GM03348 (cell line): ENCODE results near the gene CAPG.
A peak's percentile ranks its signal among the peaks of the same experiment; 100 is the strongest.
"Not testable (repeated sequence)": the region's sequence is repeated elsewhere in the genome, so short reads cannot be mapped to it uniquely, and the experiment has no call there.

Experiments used
- DNase-seq: peaks from one replicate; pipeline ENCODE4 v3.0.0; 2012; ENCODE audit warnings: low spot score

CAPG gene

DNA sequence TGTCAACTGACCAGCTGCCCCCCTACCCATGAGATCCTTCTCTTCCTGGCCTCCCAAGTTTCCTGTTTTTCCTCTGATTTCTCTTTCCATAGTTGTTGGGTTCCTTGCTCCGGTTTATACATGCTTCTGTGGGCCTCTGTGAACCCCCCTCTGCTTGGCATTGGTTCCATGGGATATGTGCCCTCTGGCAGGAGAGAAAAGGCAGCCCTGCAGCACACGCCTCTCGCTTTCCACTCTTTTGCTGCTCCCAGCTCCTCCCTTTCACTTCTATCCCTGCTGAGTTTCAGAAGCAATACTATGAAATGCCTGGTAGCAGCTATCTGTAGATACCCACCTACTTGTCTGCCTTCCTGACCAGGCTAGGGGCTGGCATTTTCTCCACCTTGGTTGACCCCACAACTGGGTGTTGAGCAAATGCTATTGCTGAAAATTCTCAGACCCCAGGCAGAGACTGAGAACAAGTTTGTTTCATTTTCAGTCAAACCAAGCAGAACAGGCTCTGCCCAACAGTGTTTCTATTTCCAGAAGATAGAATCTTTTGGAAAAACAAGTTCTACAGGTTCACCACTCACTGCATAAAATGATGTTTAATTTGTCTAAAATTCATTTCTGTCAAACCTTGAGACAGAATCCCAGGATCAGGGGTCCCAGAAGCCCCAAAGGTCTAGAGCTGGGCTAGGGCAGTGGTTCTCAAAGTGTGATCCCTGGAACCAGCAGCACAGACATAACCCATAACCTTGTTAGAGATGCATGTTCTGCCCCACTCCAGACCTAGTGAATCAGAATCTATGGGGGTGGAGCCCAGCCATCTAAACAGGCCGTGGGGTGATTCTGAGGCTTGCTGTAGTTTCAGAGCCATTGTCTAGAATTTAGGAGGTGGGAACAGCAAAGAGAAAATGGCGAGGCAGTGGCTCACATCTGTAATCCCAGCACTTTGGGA, 13.4 kb downstream of the CAPG start:
- DNase-seq: no peak

DNA sequence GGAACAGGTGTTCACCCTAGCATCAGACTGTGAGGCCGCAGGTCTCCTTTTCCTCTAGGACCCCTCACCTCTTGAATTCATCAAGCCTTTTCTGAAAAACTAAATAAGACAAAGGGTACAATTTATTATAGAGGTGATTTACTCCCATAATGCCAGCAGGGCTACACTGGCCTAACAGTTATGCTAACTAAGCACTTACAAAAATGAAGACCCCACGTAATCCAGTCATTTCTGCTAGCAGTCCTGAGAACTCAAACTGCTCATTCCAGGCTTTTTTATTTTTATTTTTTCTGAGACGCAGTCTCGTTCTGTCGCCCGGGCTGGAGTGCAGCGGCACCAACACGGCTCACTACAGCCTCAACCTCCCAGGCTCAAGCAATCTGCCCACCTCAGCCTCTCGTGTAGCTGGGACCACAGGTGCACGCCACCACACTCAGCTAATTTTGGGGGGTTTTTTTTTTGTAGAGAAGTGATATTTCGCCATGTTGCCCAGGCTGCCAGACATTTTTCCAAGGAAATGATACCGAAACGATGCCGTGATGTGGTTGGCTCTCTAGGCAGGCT, 14.2 kb downstream of the CAPG start:
- DNase-seq: no peak

DNA sequence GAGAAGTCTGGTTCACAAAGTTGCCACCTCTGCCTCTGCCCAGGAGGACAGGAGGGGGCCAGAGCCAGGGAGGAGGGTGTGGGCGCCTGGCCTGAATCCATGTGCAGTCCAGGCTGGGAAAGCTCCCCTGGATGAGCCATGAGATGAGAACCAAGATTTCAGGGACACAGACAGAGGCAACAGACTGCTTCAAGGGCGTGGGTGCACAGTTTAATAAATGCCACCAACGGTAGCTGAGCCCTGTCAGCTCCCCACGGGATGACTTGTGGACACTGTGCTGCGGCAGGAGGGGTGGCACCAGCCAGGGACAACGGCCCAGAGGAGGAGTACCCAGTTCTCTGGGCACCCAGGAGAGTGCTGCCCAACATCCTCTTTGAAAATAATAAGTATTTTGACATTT, 15.2 kb downstream of the CAPG start:
- DNase-seq: no peak

DNA sequence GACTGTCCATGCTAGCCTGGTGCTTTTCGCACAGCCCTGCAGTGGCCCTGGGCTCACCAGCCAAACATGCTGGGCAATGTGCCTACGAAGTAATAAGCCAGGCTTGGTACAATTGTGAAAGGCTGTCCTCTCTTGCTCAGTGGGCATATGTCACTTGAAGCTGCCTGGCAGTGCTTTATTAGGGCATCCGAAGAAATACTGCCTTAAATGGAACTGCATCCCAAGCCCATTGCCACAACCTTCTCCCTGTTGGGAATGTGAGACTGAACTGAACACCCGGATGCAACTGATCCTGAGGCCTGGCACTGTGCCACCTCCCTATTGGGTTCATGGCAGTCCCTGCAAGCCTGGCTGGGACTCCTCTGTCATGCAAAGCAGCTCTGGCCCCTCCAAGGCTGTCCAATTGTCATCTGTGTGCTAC, 15.9 kb downstream of the CAPG start:
- peak; percentile 24 for DNase-seq

DNA sequence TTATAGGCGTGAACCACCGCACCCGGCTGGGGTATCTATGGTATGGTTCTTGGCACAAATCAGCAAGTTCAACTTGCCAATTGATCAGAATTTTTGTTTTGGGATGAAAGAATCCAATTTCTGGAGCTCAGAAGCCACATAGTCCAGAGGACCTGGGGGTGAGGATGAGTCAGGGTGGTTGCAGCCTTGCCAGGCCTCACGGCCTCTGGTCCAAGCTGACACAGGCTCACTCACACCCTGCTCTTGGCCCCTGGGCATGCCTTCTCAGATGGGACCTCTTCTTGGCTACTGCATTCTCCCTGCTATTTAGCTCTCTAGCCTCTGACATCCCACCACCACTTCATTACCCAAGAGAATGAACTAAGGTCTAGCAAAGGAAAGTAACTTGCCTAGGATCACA, 16.3 kb downstream of the CAPG start:
- peak; percentile 83 for DNase-seq

DNA sequence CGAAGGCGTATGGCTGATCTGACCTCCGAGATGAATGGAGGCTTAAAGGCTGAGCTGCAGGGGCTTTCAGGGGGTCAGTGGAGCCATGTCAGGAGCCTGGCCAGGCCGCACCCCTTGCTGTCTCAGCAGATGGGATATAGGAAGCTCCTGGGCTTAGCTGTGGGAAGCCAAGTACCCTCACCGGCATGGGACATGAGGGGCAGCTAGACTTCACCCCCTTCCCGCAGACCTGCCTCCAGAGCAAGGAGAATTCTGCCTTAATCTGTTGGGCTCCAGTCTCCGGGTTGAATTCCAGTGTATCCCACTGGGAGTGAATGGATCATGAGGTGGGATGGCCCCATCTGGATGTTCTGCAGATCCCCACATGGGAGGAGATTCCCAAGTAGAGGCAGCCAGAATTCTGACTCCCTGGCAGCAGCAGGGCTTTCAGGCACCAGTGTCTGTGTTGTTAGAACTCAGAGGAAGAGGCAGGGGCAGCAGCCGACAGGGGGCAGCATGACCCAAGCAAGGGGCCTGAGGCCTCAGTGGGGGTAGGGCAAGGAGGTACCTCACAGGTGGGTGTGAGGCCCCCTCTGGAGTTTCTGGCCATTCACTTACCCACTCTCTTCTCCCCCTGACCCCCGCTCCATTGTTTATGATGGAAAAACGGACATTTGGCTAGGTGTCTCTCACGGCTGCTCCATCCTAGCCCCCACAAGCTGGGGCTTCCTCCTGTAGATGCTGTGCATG, 19.1 kb downstream of the CAPG start:
- peak; percentile 81 for DNase-seq

DNA sequence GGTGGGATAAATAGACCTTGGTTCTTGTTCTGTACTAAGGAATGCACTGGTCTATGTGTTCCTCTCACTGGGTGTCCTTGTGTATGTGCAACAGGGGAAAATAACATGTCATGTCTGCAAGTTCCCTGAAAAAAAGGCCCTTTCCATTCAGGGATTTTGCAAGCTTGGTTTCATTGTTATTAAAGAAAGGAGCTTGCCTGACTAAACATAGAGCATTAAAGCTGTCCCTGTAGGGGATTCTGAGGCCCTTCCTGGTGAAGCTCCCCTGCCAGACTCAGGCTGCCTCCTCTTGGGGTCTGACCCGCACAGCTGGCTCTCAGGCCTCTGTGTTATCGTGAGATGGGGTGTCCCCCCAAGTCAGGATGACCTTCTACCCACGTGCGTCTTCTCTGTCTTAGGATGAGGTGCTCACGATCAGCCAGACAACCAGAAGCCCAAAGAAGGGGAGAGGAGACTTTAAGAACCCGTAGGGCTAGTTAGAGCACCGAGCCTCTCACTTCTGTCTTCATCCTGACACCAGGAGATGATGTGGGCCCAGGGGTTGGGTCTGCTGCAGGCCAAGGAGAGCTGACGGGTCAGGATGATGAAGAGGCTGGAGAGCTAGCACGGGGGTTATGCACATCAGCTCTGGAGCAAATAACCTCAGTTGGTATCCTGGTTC, 21.2 kb downstream of the CAPG start:
- DNase-seq: no peak

DNA sequence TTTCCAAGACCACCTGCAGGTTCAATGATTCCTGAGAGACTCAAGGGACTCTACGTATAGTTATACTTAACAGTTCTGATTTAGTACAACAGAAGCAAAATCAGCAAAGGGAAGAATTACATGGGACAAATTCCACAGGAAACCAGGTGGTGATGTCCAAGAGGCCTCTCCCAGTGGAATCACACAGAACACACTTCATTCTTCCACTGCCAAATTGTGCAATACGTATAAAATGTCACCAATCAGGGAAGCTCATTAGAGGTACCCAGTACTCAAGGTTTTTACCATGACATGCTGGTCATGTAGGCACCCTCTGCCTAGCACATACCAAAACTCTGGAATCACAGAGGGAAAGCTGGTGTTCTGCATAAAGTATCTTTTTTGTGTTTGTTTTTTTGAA, 22.4 kb downstream of the CAPG start:
- no peak for DNase-seq

DNA sequence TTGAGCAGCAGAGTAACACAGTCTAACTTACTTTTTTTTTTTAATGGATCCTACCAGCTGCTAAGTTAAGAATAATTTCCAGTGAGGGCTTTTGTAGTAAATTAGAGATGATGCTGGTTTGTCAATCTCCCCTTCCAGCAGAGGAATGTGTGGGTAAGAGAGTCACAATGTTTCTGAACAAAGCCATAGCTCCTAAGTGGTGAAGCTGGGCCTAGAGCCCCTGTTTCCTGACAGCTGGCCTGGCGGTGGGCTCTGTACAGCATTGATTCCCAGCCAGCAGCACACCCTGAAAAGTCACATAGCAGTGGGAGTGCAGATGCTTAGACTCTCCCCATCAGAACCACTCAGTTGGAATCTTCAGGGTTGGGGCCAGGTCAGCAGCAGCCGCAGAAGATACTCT, 24.4 kb downstream of the CAPG start:
- no peak for DNase-seq

DNA sequence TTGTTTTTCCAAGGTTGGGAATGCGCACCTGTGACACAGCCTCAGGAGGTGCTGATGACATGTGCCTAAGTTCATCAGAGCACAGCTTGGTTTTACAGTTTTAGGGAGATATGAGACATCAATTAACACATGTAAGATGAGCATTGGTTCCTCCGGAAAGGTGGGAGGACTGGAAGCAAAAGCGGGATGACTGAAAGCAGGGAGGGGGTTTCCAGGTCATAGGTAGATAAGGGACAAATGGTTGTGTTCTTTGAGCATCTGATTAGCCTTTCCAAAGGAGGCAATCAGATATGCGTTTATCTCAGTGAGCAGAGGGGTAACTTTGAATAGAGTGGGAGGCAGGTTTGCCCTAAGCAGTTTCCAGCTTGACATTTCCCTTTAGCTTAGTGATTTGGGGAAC, 26.3 kb downstream of the CAPG start:
- no peak for DNase-seq

DNA sequence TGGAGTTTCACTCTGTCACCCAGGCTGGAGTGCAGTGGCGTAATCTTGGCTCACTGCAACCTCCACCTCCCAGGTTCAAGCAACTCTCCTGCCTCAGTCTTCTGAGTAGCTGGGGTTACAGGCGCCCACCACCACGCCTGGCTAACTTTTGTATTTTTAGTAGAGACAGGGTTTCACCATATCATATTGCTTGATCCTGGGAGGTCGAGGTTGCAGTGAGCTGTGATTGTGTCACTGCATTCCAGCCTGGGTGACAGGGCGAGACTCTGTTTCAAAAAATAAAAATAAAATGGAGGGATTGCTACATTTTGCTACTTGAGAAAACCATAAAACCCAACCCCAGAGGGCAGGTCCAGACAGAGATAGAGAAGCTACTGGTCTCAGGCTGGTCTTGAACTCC, 27.0 kb downstream of the CAPG start:
- not testable (repeated sequence) for DNase-seq

DNA sequence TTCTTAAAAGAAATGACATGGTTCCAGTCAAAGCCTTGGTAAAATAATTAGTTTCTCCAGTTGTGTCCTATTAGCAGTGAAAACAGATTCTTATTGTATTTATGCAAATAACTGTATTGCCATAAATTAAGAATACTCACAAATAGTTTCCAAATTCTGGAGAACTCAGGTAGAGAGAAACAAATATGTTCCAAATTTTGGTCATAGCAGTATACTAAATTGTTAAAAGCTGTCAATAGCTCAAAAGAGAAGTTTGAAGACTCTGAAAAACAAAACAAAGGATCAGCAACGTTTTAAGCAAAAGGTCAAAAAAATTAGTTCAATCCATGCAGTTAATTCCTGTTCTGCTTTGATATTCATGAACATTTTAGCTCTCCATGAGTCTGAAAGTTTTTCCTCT, 30.1 kb downstream of the CAPG start:
- no peak for DNase-seq

DNA sequence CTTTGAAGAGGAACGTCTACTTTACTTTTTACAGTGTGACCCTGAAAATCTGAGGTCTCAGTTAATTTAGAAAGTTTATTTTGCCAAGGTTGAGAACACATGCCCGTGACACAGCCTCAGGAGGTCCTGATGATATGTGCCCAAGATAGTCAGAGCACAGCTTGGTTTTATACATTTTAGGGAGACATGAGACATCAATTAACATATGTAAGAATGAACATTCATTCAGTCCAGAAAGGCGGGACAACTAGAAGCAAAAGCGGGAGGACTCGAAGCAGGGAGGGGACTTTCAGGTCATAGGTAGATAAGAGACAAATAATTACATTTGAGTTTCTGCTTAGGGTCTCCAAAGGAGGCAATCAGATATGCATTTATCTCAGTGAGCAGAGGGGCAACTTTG, 31.9 kb downstream of the CAPG start:
- no peak for DNase-seq

DNA sequence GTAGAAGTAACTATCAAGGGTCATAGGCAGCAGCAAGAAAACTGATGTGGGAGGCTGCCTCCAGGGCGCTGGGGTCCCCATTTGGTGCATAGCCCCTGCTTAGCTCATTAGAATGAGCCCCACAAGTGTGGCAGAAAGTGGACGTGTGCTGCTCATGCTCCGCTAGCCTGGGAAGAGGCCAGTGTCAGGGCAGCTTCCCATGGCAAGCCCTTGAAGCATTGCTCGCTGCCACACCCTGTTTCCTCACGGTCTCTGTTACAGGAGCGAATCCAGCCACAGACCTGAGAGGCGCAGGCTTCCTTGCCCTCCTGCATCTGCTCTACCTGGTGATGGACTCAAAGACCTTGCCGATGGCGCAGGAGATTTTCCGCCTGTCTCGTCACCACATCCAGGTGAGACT, 33.1 kb downstream of the CAPG start:
- DNase-seq: no peak

DNA sequence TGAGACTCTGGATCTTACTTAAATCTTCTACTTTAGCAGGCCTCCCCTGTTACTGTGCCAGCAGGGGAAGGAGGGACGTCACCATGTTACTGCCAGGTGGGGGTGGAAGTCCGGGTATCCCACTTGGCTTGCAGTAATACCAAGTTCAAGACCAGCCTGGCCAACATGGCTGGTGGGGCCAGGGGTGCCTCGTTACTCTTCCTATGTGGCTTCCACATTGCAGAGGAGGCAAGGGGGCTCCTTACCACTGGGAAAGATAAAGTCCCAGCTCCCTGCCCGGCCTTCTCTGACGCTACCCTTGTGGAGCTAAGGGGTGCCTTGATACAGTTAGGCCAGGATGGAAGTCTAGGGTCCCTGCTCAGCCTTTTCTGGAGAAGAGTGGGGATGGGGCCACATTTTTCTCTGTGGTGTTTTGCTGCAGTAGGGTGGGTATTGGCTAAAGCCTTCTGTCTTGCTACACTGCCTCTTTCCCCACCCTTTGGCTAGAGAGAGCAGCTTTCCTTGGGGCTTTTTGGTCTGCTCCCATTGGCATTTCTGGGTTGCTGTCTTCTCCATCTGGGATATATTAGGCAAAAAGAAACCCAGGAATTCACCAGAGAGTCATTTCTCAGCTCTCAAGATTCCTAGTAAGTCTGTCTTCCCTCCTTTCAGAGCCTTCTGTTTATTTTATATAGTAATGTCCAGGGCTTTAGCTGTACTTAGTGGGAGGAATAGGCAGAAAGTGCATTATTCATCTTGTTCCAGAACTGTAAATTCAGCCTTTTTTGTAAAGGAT, 33.7 kb downstream of the CAPG start:
- peak; percentile 63 for DNase-seq

DNA sequence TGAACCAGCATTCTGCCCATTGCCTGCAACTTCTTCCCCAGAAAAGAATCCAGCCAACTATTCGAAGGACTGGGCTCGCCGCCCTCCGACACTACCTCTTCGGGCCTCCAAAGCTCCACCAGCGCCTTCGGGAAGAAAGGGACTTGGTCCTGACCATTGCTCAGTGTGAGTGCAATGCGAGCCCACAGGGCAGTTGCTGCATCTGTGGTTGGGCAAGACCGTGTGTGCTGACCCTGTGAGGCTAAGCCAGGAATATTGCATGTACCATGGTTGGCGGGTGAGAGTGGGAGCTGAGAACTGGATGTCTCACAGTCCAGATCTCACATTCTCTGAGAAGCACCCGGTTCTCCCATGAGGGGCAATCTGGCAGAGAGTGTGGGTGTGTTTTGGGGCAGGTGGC, 39.1 kb downstream of the CAPG start:
- DNase-seq: no peak

DNA sequence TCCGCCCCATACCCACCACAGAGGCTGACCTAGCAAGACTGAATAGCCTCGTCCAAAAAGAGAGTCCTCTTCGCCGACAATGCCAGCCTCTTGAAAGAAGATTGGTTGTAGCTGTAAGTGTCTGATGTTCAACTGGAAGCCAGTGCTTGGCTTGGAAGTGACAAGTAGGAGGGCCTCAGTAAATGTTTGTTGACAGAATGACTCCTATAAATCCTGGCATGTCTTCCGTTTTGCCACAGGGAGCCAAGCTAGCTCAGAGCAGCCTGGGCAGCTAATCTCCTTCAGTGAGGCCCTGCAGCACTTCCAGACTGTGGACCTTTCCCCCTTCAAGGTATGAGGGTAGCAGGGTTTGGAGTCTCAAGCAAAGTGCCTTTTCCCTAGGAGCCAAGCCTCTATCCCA, 40.7 kb downstream of the CAPG start:
- DNase-seq: no peak

DNA sequence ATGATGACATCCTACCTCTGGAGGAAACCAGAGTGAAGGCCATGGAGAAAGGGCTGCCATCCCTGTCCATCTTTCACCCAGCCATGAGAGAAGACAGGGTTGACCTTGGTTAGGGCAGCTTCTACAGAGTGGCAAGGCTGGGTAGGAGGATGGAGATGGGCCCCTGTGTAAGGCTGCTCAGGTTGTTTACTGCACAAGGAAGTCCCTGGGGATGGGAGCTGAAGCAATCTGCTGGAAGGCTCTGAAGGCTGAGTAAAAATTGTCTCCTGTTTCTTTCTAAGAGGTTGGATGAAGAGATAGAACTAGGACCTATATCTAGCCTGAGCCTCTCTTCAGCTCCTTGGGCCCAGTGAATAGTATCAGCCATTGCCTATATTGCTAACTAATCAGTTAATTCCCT, 41.2 kb downstream of the CAPG start:
- DNase-seq: no peak

DNA sequence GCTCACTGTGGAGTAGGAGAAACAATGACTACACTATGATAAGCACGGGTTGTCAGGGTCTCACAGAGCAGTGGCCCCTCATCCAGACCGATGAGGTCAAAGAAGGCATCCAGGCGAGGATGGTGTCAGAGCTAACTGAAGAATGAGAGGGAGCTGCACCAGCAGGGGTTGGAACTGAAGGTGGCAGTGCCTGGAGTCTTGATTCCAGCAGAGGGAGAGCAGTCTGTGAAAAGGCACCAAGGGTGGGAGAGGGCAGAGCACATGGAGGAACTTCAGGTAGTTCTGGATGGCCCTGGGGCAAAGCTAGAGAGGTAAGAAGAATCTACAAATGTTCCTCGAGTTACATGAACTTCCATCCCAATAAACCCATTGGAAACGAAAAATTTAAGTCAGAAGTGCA, 43.0 kb downstream of the CAPG start:
- DNase-seq: no peak

DNA sequence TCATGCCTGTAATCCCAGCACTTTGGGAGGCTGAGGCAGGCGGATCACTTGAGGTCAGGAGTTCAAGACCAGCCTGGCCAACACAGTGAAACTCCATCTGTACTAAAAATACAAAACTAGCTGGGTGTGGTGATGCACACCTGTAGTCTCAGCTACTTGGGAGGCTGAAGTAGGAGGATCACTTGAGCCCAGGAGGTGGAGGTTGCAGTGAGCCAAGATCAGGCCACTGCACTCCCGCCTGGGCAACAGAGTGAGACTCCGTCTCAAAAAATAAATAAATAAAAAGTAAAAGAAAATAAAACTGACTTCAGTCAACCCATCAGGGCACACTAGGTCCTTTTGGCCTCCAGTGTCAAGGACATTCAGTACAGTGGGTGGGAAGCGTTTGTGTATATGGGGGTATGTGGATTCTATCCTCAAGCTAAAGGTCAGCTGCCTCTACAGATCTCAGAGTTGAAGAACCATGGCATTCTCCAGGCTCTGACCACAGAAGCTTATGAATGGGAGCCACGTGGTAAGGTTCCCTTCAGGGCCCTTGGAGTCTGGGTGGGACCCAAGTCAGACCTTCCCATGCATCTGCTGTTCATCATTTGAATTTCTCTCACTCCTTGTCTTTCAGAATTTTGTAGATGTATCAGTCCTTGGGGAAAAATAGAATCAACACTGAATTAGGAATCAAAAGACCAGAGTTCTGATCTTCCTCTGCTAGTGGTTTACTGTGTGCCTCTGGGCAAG, 47.3 kb downstream of the CAPG start:
- not testable (repeated sequence) for DNase-seq

DNA sequence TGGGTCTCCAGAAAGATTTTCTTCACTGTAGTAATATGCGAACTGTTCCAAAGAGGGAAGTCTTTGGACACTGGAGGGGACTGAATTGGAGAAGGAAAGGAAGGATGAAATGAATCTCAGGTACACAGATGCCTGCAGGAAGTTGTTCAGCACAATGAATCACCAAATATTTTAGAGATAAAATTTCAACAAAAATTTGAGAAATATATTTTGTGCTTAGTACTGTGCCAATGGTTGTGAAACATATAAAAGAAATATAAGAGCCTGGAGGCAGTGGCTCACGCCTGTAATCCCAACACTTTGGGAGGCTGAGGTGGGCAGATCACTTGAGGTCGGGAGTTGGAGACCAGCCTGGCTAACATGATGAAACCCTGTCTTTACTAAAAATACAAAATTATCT, 52.4 kb downstream of the CAPG start:
- no peak for DNase-seq
